DMS53 treated with DMSO at 0.1 percent for 48 hours (cell line): ENCODE data around the gene COL17A1.
A peak's percentile ranks its signal among the peaks of the same experiment; 100 is the strongest.

ENCODE experiments used
- DNase-seq: peaks from one replicate; lab custom pipeline; 2025; ENCODE audit not compliant: unreplicated experiment; lab: John Stamatoyannopoulos, UW

Gene COL17A1

GRCh38 chr10:104085801-104086400 is at the start of gene COL17A1:
Gene COL17A1, minus strand, starts transcription at chr10:104085880. Its CDS starts 5,207 bp downstream, at chr10:104080673.
- no peak for DNase-seq

- DNase-seq = no peak
Observed at GRCh38 chr10:104130041-104130440, 44.4 kb upstream of the COL17A1 start.

- DNase-seq = peak; percentile 26
Observed at GRCh38 chr10:104128214-104128613, 42.5 kb upstream of the COL17A1 start.

GRCh38 chr10:104127411-104127810 is 41.7 kb upstream of the COL17A1 start:
- DNase-seq = no peak

GRCh38 chr10:104123397-104123796 is 37.7 kb upstream of the COL17A1 start:
- DNase-seq = no peak

GRCh38 chr10:104122225-104123107 is 36.8 kb upstream of the COL17A1 start:
- peak; percentile 22 for DNase-seq

- DNase-seq = peak; percentile 97
Observed at GRCh38 chr10:104121485-104122224, 36.0 kb upstream of the COL17A1 start, which contains the start of gene SFR1. Gene SFR1, plus strand, starts transcription at chr10:104122171. Its CDS starts 13 bp downstream, at chr10:104122184.

GRCh38 chr10:104120903-104121484 is 35.3 kb upstream of the COL17A1 start:
- DNase-seq = peak; percentile 49

- DNase-seq = no peak
Observed at GRCh38 chr10:104120512-104120902, 34.8 kb upstream of the COL17A1 start.

GRCh38 chr10:104119996-104120395 is 34.3 kb upstream of the COL17A1 start:
- no peak for DNase-seq

GRCh38 chr10:104117839-104118323 is 32.2 kb upstream of the COL17A1 start:
- DNase-seq = no peak

GRCh38 chr10:104113376-104113956 is 27.8 kb upstream of the COL17A1 start:
- no peak for DNase-seq

GRCh38 chr10:104109908-104110662 is 24.4 kb upstream of the COL17A1 start:
- no peak for DNase-seq

- DNase-seq = peak; percentile 33
Observed at GRCh38 chr10:104104926-104105325, 19.2 kb upstream of the COL17A1 start.

GRCh38 chr10:104104418-104104817 is 18.7 kb upstream of the COL17A1 start:
- DNase-seq = no peak

GRCh38 chr10:104103956-104104355 is 18.3 kb upstream of the COL17A1 start:
- no peak for DNase-seq

- no peak for DNase-seq
Observed at GRCh38 chr10:104101902-104102301, 16.2 kb upstream of the COL17A1 start.

GRCh38 chr10:104100795-104101194 is 15.1 kb upstream of the COL17A1 start:
- no peak for DNase-seq

- no peak for DNase-seq
Observed at GRCh38 chr10:104099941-104100340, 14.3 kb upstream of the COL17A1 start.

- DNase-seq = no peak
Observed at GRCh38 chr10:104099269-104099668, 13.6 kb upstream of the COL17A1 start.
